GM19025 (cell line): Measurements from ENCODE around the gene PIR.

Experiments
- ATAC-seq: cut with Tn5 transposase; IDR thresholded peaks from one replicate; pipeline ENCODE4 v1.9.1; 2021; ENCODE audit warnings: mild to moderate bottlenecking, low read depth, moderate library complexity; ENCODE audit not compliant: unreplicated experiment

PIR gene

GRCh38 chrX:15359701-15360100 is 133.4 kb downstream of the PIR start:
- no peak for ATAC-seq

GRCh38 chrX:15358533-15358932 is 134.6 kb downstream of the PIR start:
- no peak for ATAC-seq

- ATAC-seq: no peak
Observed at GRCh38 chrX:15356444-15356843, 136.7 kb downstream of the PIR start.

GRCh38 chrX:15350329-15350996 is 142.7 kb downstream of the PIR start:
- ATAC-seq: no peak

DNA sequence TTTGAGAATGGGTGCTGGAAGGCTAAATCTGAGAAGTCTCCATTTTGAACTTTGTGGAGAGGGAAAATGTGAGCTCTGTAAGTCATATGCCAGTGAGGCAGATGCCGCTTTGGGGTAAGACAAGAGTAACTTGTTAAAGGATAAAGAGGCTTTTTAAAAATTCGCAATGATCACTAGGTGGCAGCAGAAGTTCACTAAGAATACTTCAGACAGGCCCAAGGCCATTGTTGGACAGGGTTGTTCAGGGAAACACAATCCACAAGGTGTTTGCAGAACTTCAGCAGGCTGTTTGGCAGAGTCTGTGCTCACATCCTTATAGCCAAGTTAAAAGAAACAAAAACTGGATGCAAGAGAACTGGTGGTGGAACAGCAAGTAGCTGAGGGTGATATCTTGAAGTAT is 144.1 kb downstream of the PIR start:
- no peak for ATAC-seq

DNA sequence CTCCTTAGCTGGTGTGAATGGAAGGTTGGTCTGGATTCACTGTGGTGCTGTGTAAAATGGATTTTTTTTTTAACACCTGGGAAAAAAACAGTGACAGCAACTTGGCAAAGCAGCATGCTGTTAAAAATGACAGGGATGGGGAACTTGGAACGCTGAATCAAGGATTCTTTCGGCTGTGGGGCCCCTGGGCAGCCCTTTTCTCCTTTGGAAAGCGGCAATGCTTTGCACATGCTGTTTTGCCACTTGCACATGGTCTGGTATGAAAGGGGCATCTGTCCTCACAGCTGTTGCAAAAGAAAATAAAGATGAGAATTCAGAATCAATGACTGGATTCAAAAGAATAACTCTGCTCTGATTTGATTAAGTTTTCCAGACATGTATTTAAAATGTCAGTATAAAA is 147.2 kb downstream of the PIR start:
- no peak for ATAC-seq

DNA sequence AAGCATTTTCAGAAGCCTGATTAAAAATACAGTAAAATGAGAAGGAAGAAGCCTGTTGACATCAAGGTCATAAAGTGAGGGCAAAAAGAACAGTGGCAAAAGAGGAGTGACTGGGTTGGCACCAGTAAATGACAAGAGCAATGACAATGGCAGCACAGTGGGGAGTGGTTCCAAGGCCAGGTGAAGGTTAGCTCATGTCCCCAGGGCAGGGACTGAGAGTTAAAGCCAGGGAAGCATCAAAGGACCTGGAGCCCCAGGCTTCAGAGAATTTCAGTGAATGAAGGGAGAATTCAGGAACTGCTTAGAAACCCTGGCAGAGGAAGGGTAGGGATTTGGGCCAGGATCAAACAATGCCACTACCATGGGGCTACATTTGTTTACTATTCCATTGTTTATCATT is 149.0 kb downstream of the PIR start:
- ATAC-seq: no peak

DNA sequence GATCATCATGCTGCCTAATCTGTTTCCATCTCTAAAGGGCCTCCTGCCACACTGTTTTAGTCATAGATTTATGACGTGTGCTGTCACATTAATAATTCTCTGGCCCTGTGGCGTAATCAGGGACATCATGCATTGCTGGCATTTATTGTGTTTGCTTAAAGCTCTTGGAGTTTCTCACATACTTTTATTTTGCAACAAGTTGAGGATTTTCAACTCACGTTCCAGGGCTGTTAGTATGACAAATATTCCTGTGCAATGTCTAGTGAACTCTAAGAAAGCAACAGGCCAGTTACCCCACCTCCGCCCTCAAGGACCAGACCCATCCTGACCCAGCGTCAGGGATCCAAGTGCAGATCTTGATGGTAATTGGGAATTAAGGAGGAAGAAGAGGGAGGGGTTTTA is 150.1 kb downstream of the PIR start:
- ATAC-seq: no peak

DNA sequence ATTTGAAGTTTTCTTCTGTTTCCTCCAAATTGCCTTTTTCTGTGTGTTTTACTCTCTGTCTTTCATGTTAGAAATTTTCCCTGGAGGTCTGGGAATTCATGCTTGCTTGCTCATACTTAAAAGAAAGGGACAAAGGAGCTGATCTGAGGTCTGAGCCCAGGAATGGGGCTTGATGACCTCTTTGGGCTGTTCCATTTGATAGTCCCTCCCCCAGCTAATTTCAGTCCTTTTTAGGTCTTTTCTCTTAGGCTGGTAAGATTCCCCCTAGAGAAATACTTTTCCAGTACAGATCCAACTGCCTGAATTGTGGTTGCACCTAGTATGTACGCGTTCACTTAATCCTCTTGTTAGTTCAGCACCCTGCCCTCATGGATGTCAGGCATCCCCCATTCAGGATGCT is 152.3 kb downstream of the PIR start:
- no peak for ATAC-seq

DNA sequence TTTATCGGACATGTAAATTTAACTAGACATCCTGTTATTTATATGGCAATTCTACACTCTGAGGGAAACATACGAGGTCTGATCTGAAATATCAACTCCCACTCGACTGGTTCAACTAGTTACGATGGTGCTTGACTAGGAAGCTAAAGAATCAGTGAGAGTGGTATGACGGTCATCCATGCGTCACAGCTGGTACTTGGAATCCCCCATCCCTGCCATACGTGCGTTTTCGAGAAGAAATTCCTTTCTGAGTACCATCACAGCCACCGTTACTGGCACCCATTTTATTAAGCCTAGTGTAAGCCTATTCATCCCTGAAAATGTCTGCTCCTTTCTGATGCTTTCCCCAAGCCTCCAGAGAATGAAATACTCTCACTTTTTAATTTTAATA is 157.1 kb downstream of the PIR start:
- ATAC-seq: no peak

DNA sequence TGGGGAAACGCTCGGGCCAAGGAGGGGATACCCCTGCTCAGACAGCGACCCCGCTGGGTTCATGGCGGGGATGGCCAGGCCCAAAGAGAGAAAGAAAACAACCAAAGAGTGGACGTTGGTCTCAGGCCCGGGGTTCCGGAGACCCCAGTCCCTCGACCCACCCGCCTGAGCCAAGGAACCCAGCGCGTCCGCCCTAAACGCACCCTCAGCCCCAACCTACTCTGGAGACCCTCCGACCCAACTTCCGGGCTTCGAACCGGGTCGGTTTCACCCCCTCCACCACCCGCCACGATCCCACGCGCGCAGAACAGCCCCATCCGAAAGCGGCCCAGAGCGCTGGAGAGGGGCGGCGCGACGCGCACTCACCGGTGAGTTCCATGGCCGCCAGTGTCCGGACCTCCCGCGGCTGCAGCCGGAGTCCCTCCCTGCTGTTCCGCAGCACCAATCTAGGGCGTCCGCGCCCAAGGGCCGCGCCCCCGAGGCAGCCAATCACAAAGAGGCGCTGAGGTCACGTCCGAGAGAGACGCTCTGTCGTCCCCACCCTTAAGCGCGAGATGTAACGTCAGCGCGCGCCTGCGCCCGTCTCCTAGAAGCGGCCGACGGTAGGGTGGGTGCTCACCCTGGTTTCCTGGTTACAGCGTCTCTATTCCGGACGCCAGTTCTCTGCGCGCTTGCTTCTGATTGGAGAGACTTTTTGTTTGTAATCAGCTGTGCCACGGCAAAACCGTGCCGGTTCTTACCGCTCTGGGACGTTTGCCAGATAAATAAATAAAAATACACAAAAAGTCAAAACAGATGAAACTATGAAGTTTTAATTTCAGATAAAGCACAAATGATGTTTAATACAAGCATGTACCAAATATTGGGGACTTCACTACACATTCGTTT is 157.8 kb downstream of the PIR start, which contains the start of gene PIGA:
PIGA (minus strand) TSS at position 389 of the 888 bp plus-strand sequence. CDS start 3,593 bp downstream, outside the sequence.
- ATAC-seq: peak; percentile 100
